SKM-1 treated with dmso at 0.1 percent for 144 hours (cell line): ENCODE data around the gene FAM186B.
"Not testable (repeated sequence)": the region's sequence is repeated elsewhere in the genome, so short reads cannot be mapped to it uniquely, and the experiment has no call there.

Experiments
- DNase-seq: peaks from one replicate; lab custom pipeline; 2025; ENCODE audit not compliant: unreplicated experiment; lab: John Stamatoyannopoulos, UW

Gene FAM186B

GRCh38 chr12:49612210-49612609 lies 6.8 kb upstream of the FAM186B start:
- DNase-seq = no peak

GRCh38 chr12:49610785-49611184 lies 5.3 kb upstream of the FAM186B start:
- DNase-seq = not testable (repeated sequence)

GRCh38 chr12:49609875-49610154 lies 4.4 kb upstream of the FAM186B start:
- no peak for DNase-seq

- DNase-seq = no peak
These were observed 3.8 kb upstream of the FAM186B start for GRCh38 chr12:49609059-49609874.

GRCh38 chr12:49604856-49605255 lies 583 bp downstream of the FAM186B start:
- no peak for DNase-seq

- no peak for DNase-seq
These were observed 1.7 kb downstream of the FAM186B start for GRCh38 chr12:49603721-49604120.

- DNase-seq = no peak
These were observed 5.5 kb downstream of the FAM186B start for GRCh38 chr12:49599961-49600360.

GRCh38 chr12:49598527-49598926 lies 6.9 kb downstream of the FAM186B start:
- no peak for DNase-seq

- DNase-seq = no peak
These were observed 16.5 kb downstream of the FAM186B start for GRCh38 chr12:49588721-49589516.

GRCh38 chr12:49588281-49588680 lies 17.2 kb downstream of the FAM186B start:
- DNase-seq = no peak

- no peak for DNase-seq
These were observed 18.1 kb downstream of the FAM186B start for GRCh38 chr12:49587174-49587908.

GRCh38 chr12:49585477-49586459 lies 19.7 kb downstream of the FAM186B start:
- no peak for DNase-seq

GRCh38 chr12:49584591-49584990 lies 20.8 kb downstream of the FAM186B start:
- no peak for DNase-seq

GRCh38 chr12:49583366-49584094 lies 21.9 kb downstream of the FAM186B start:
- no peak for DNase-seq

GRCh38 chr12:49582850-49583249 lies 22.6 kb downstream of the FAM186B start:
- DNase-seq = no peak

GRCh38 chr12:49582201-49582600 lies 23.2 kb downstream of the FAM186B start:
- no peak for DNase-seq

- DNase-seq = no peak
These were observed 24.6 kb downstream of the FAM186B start for GRCh38 chr12:49580572-49581535.

- DNase-seq = no peak
These were observed 26.8 kb downstream of the FAM186B start for GRCh38 chr12:49578471-49579112.
